Ovary (tissue), 3 donors: ENCODE data around the gene OR2H2.

Experiments
- EP300 ChIP-seq: sonication (generic); formaldehyde crosslinking; IDR thresholded peaks from one replicate; pipeline ENCODE4 v1.6.1; 2017; ENCODE audit warnings: antibody characterized with exemption
- POLR2A ChIP-seq: fragments of 450-650 bp; IDR thresholded peaks from one replicate; pipeline ENCODE4 v1.6.1; 2017; ENCODE audit warnings: antibody characterized with exemption, mild to moderate bottlenecking, moderate library complexity
- TF ChIP-seq, protein P1 (sequence below), 3 donors: fragments of 450-650 bp in 2 of 3; fragments of 200-600 bp in 1 of 3; IDR thresholded peaks; one replicate each; pipeline versions ENCODE4 v1.5.1 to v1.8.0; 2016 to 2022; ENCODE audit warnings: antibody characterized with exemption in 3 of 3, mild to moderate bottlenecking in 1 of 3
- donor health status: DM: no; HTN: no; CAD: no.

DNA sequence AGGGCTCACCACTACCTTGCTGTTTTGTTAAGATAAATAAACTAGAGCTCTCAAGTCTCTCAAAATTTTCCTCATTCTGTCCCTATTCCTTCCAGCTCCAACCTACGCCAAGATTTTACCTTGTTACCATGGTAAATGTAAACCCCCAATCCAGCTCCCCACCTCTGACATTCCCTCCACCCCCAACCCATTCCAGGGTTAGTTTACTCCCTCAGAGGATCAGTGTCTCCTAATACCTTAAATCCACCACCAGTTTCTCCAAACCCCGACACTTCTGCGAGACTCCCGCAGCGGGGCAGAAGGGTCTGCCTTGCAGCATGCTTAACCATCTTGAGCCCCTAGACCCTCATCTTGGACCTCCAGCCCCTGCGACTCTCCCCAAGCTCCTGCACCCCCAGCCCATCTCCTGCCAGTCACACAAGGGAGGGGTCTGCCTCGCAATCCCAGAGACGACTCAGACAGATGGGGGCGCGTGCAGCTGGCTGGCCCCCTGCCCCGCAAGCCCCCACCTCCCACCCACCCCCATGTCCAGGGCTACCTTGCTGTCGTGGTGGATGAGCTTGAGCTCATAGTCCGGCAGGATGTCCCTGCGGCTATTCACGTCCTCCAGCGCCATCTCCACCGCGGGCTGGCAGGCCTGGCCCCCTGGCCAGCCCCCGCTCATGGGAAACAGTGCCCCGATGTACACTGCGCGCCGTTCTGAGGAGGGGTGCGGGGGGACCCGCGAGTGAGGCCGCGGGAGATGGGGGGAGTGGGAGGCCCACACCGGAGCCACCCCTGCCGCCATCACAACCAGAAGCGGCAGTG is 42.2 kb downstream of the OR2H2 start:
- TF ChIP-seq, protein P1, sequence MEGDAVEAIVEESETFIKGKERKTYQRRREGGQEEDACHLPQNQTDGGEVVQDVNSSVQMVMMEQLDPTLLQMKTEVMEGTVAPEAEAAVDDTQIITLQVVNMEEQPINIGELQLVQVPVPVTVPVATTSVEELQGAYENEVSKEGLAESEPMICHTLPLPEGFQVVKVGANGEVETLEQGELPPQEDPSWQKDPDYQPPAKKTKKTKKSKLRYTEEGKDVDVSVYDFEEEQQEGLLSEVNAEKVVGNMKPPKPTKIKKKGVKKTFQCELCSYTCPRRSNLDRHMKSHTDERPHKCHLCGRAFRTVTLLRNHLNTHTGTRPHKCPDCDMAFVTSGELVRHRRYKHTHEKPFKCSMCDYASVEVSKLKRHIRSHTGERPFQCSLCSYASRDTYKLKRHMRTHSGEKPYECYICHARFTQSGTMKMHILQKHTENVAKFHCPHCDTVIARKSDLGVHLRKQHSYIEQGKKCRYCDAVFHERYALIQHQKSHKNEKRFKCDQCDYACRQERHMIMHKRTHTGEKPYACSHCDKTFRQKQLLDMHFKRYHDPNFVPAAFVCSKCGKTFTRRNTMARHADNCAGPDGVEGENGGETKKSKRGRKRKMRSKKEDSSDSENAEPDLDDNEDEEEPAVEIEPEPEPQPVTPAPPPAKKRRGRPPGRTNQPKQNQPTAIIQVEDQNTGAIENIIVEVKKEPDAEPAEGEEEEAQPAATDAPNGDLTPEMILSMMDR (IDR thresholded peaks at IDR 0.05) = no peak
- TF ChIP-seq POLR2A (no peak), EP300 (no peak)
